CD4-positive, alpha-beta T cell treated with Interleukin-17A for 4 hours (primary cell): ENCODE results near the gene PUM1.
A peak's percentile ranks its signal among the peaks of the same experiment; 100 is the strongest.

Experiments used
- DNase-seq: peaks from one replicate; pipeline ENCODE4 v3.0.0-alpha.2; 2020; ENCODE audit warnings: mixed read lengths

Gene PUM1

GRCh38 chr1:30928171-30928570 lies 137.3 kb downstream of the PUM1 start:
- DNase-seq = no peak

GRCh38 chr1:30927448-30927847 lies 138.1 kb downstream of the PUM1 start:
- DNase-seq = no peak

GRCh38 chr1:30923597-30923996 lies 141.9 kb downstream of the PUM1 start:
- DNase-seq = no peak

- no peak for DNase-seq
Observed at GRCh38 chr1:30920827-30921226, 144.7 kb downstream of the PUM1 start.

GRCh38 chr1:30919025-30919881 lies 146.3 kb downstream of the PUM1 start:
- no peak for DNase-seq

- no peak for DNase-seq
Observed at GRCh38 chr1:30916296-30916695, 149.2 kb downstream of the PUM1 start.

- DNase-seq = no peak
Observed at GRCh38 chr1:30915491-30916230, 149.9 kb downstream of the PUM1 start.

GRCh38 chr1:30914931-30915330 lies 150.6 kb downstream of the PUM1 start:
- no peak for DNase-seq

- DNase-seq = no peak
Observed at GRCh38 chr1:30914587-30914922, 151.0 kb downstream of the PUM1 start.

- DNase-seq = no peak
Observed at GRCh38 chr1:30912913-30913652, 152.4 kb downstream of the PUM1 start.

GRCh38 chr1:30912224-30912623 lies 153.3 kb downstream of the PUM1 start:
- DNase-seq = no peak

GRCh38 chr1:30911059-30911954 lies 154.2 kb downstream of the PUM1 start:
- DNase-seq = peak; percentile 67

GRCh38 chr1:30909365-30910068 lies 156.0 kb downstream of the PUM1 start:
- DNase-seq = no peak

GRCh38 chr1:30908696-30909364 lies 156.7 kb downstream of the PUM1 start, which contains the start of gene SDC3:
Gene SDC3 (minus strand): TSS chr1:30908758. CDS start chr1:30908586, 172 bp downstream.
- DNase-seq = peak; percentile 37

GRCh38 chr1:30908316-30908695 lies 157.2 kb downstream of the PUM1 start:
- DNase-seq = no peak

GRCh38 chr1:30907481-30908315 lies 157.8 kb downstream of the PUM1 start:
- DNase-seq = no peak

GRCh38 chr1:30906631-30907441 lies 158.7 kb downstream of the PUM1 start:
- no peak for DNase-seq

GRCh38 chr1:30905916-30906620 lies 159.4 kb downstream of the PUM1 start:
- no peak for DNase-seq

- no peak for DNase-seq
Observed at GRCh38 chr1:30905403-30905802, 160.1 kb downstream of the PUM1 start.
